HT1080 (cell line): ENCODE measurements around the gene LRRC3. TPM values are rescaled to one million over a fixed set of nuclear protein-coding genes. Genes with fewer than 3 reads are reported as not detected.
"Not testable (repeated sequence)": the region's sequence is repeated elsewhere in the genome, so short reads cannot be mapped to it uniquely, and the experiment has no call there.

Source experiments
- DNase-seq: peaks from one replicate; pipeline ENCODE4 v3.0.0-alpha.2; 2015; ENCODE audit warnings: low read depth
- total RNA-seq: library from RNA; depleted of rRNA; stranded (reverse); fragments of >200 nt; shearing (Covaris generic); gene quantifications from 2 replicates; pipeline ENCODE4 v1.2.3, GENCODE V29; 2014

LRRC3 gene
- total RNA-seq, 1 experiment from 2014 or later: not detected

GRCh38 chr21:44495611-44496563, 40.6 kb downstream of the LRRC3 start:
- no peak for DNase-seq

- no peak for DNase-seq
Measured at GRCh38 chr21:44496564-44497550, 41.5 kb downstream of the LRRC3 start.

- DNase-seq: no peak
Measured at GRCh38 chr21:44497703-44498126, 42.4 kb downstream of the LRRC3 start.

GRCh38 chr21:44498280-44499210, 43.2 kb downstream of the LRRC3 start:
- no peak for DNase-seq

- DNase-seq: no peak
Measured at GRCh38 chr21:44499211-44499560, 43.9 kb downstream of the LRRC3 start.

GRCh38 chr21:44499631-44500030, 44.3 kb downstream of the LRRC3 start:
- no peak for DNase-seq

GRCh38 chr21:44500111-44500510, 44.8 kb downstream of the LRRC3 start:
- no peak for DNase-seq

GRCh38 chr21:44502171-44502958, 47.1 kb downstream of the LRRC3 start:
- DNase-seq: no peak

GRCh38 chr21:44503006-44503889, 47.9 kb downstream of the LRRC3 start:
- DNase-seq: not testable (repeated sequence)

- DNase-seq: no peak
Measured at GRCh38 chr21:44503901-44504399, 48.6 kb downstream of the LRRC3 start.

- no peak for DNase-seq
Measured at GRCh38 chr21:44505673-44506278, 50.5 kb downstream of the LRRC3 start.

GRCh38 chr21:44506279-44507255, 51.3 kb downstream of the LRRC3 start:
- DNase-seq: no peak

- no peak for DNase-seq
Measured at GRCh38 chr21:44507673-44508425, 52.5 kb downstream of the LRRC3 start.

GRCh38 chr21:44508426-44508710, 53.1 kb downstream of the LRRC3 start:
- no peak for DNase-seq

- DNase-seq: no peak
Measured at GRCh38 chr21:44508711-44509445, 53.6 kb downstream of the LRRC3 start.

- peak; percentile 46 for DNase-seq
Measured at GRCh38 chr21:44509539-44509938, 54.2 kb downstream of the LRRC3 start.
